ENCODE results near the gene CHSY1.

CHSY1 gene

DNA sequence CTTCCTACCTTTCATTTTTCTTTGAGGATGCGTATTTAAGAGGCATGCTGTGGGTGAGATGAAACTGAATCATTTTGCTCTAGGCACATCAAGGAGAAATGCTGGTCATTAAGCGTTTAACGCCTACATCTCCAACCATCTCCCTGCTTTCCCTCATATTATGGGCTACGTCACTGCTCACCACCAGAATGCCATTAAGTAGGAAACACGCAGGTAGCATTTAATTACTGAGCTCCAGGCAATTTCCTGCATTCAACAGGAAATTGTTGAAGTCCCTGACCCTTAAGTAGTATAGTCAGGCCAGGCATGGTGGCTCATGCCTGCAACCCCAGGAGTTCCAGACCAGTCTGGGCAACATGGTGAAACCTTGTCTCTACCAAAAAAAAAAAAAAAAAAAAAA, 66.1 kb downstream of the CHSY1 start:
- peak in 1 of 2 experiments; percentile 4 for DNase-seq

DNA sequence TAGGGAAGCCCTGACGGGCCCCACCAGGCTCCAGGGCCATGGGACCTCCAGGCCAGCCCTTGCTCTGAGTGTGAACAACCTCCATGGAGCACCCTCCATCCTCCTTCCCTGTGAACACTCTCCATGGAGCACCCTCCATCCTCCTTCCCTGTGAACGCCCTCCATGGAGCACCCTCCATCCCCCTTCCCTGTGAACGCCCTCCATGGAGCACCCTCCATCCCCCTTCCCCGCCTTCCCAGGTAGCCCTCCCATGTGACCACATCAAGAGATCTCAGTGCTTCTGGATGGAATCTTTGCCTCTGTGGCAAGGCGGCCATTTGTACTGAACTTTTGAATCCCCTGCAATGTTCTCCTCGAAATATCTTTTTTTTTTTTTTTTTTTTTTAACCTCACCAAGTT, 66.5 kb downstream of the CHSY1 start:
- no peak for DNase-seq

DNA sequence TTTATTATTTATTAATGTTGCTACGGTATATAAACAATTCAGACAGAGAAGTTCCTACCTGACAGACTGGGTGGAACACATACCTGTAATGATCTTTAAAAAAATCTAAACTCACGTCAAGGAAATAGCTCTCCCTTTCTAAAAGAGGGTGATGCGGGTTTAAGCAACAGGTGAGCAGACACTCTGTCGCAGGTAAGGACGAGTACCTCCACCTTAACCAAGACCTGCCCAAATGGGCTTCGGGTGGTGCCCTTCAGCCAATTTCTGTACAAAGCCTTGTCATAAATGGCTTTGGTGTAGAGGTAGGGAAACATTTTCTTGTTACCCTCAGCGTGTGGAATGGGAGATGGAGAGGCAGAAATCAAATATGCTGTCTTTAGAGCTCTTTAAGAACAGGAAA, 67.0 kb downstream of the CHSY1 start:
- DNase-seq, result no peak

DNA sequence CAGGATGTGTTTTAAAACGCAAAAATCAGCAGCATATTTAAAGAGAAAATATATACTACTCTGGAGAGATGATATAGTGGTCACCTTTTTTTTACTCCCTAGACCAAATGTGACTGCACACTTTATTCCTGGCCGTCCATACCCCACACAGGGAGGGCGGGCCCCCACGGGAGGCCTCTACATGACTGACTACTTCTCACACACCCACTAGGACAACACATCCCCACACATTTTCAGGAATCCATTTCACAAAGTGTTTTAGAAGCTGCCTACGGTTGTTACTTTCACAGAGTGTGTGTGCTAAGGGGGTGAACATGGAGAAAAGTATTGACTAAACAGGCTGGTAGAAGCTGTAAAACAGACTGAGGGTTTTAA, 67.9 kb downstream of the CHSY1 start:
- no peak for DNase-seq

DNA sequence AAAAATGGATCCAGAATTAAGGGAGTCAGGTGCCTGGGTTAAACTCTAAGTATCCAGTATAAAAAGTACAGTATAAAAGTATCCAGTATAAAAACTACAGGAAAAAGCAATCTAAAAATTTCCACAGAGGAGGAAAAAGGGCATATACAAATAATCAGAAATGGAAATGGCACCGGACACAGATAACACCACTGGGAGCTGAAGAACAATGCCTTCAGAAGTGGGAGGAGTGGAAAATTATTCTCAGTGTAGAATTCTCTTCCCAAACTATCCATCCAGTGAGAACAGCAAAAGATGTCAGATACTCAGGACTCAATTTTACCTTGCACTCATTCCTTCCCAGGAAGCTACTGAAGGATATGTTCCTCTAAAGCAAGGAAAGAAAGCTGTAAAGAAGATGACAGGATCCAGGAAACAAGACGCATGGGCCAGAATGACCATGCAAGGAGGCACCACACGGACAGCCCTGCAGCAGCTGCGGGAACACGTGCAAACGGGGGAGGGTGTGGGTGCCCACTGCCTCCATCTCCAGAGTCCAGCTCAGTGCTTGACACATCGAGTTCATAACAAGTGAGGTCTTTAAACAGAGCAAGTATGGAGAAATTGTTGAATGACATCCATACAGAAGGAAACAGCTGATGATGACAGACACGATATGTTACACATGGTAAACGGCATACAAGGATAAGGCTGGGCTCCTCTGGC, 68.5 kb downstream of the CHSY1 start:
- no peak for DNase-seq

DNA sequence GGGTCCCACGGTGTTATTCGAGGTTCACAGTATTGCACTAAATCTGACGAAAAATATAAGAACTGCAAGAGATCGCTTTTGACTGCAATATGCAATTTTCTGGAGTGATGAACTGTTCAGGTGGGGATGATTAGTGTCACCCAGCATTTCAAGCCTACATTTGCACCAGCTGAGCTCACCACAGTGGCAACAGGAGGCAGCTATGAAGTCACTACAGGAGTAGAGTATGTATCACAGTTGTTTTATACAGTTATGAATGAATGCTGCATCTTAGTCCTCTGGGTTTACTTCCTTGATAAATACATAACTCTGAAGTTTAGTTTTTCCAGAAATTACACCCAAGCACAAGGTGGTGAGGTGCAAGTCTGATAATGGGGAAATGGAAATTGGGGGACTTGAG, 69.6 kb downstream of the CHSY1 start:
- DNase-seq, result no peak

DNA sequence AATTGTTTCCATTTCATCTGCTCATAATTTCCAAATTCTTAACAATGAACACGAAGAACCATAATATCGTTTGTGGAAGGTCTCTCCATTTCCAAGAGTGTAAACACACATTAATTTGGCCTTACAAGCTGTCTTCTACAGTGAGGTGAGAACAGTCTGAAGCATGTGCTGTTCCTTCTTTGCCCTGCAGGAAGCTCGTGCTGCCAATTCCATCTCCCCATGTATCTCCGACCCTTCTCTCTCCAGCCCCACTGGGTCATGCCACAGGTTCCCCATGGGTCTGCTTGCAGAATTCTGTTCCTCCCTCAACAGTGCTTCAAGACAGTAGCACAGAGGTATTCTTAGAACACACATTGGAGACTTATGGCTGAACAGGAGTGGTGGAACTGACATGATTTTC, 70.5 kb downstream of the CHSY1 start:
- no peak for DNase-seq

DNA sequence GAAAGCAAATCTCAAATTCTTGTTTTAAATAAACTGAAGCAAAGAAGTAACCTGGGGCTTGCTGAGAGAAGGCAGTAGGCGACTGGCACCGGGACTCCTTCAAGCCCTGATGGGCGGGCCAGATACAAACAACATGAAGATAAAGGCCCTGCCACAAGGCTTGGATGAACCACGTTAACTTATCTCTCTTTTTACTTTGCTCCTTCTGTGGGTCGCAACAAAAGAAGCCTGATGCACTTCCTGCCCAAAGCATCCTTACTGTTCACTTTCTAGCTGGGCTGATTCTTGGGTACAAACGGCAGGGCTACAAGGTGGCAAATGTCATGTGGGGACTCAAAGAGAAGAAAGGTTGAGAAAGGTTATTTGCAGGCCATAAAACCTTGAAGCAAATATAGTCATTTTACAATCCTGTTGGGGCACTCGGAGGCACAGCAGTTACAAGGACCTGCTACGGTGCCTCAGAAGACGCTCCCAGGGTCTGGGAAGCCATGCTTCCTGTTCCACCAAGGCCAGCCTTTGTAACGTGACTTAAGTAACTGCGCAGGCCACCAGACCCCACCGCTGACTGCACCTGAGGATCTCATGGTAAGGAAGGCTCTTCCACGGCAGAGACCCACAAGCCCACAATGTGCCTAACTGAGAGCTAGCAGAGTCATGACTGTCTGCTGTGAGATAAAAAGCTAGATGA, 71.1 kb downstream of the CHSY1 start:
- DNase-seq, result no peak

DNA sequence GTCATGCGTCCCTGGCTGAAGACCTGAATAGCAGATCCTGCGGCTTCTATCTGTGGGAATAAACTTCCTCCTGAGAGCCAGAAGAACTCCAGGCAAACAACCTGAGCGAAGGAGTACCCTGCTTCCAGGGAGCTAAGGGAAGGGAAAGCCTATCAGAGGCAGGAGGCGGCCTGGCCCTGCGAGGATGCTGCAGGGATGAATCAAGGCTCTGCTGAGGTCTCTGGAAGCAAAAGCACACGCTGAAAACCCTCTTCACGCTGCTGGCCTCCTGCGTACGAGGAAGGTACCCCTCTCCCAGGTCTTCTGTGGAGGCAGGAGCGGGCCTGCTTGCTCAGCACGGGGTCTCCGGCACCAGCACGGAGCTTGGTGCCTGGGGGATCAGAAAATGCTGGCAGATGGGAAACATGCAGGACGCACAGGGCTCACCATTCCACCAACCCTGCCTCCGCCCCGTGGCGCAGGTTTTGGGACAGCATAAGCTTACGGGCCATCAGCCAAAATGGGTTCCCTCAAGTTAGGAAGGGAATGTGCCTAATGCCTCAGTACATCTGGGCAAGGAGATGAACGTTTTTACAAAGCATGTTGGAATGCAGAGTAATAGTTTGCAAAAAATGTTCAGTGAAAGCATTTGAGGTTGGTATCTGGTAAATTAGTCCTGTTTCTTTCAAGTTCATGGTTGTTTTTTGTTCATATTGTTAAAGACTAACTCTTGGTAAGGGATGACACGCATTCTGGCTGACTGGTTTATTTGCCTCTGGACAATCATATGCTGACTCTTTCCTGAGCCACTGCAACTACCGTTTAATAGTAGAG, 72.3 kb downstream of the CHSY1 start:
- DNase-seq, result no peak

DNA sequence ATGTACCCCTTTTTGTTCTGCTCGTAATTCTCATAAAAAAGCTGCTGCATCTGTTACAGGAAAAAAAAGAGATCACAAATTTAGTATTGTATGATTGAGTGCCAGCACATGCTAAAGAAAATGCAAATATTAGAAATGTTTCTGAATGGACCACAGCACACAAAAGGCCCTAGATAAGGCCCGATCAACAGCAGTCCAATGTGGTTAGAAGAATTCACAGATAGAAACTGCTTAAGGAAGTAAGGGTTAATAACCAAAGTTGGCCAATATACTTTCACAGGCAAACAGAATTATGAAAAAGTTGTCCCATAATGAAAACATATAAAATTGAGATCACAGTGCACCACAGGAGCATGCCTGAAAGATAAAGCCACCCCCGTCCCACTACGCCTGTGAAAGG, 72.9 kb downstream of the CHSY1 start:
- DNase-seq, result no peak

DNA sequence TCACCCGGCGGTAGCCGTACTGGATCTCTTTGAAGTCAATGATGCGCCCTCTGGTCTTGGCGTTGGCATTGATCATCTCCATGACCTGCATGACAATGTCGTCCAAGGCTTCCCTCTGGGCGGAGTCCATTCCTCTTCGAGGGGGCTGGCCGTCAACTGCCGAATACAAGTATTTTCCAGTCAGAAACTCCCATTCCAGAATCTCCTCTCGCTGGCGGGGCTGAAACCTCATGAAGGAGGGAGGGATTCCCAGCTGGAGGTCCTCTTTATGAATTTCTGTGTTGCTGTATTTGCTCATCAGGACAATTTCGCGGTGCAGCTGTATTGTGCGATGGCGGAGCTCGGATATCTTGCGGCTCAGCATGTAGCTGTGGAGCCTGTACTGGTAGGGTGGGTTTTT, 73.4 kb downstream of the CHSY1 start:
- DNase-seq, result no peak

DNA sequence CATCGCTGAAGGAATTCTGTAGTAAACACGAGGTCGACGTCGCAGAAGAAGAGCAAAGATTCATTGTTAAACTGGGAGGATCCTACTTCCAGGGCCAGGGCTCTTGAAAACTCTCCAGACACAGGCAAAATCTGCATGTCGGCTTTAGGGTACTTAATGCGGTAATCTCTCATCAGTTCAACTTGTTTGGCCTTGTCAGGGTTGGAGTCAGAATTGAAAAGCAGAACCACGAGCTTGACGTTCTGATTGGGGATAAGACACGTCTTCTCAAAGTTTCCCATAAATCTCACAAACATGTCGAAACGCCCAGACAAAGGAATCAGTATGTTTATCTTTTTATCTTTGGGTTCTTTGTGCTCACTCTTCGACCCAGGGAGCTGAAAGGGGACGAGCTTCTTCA, 74.0 kb downstream of the CHSY1 start:
- DNase-seq, result no peak

DNA sequence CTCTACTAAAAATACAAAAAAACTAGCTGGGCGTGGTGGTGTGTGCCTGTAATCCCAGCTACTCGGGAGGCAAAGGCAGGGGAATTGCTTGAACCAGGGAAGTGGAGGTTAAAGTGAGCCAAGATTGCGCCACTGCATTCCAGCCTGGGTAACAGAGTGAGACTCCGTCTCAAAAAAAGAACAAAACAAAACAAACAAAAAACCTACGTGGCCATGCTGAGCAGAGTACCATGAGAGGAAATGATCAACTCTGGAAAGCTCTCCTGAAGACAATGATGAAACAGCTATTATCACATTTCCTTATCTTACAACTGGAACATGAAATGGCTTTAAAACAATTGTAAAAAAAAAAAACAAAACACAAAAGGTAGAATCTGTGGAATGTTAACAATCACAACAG, 75.2 kb downstream of the CHSY1 start:
- DNase-seq, result no peak

DNA sequence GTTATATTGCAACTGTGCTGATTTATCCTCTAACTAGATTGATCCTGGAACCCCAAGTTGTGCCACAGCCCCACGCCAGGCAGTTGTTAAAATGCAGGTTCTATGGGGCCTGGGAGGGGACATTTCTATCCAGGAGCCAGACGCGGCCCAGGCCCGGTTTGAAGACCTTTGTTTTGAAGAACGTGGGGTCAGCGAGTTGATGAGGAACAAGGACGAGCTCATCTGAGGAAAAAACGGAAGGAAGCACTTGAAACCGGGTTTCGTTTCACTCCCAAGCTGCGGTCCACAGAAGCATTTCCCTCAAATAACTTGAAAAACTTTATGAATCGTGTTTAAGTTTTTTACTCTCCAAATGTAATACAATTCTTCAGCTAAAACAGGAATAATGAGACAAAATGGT, 76.4 kb downstream of the CHSY1 start:
- no peak for DNase-seq

DNA sequence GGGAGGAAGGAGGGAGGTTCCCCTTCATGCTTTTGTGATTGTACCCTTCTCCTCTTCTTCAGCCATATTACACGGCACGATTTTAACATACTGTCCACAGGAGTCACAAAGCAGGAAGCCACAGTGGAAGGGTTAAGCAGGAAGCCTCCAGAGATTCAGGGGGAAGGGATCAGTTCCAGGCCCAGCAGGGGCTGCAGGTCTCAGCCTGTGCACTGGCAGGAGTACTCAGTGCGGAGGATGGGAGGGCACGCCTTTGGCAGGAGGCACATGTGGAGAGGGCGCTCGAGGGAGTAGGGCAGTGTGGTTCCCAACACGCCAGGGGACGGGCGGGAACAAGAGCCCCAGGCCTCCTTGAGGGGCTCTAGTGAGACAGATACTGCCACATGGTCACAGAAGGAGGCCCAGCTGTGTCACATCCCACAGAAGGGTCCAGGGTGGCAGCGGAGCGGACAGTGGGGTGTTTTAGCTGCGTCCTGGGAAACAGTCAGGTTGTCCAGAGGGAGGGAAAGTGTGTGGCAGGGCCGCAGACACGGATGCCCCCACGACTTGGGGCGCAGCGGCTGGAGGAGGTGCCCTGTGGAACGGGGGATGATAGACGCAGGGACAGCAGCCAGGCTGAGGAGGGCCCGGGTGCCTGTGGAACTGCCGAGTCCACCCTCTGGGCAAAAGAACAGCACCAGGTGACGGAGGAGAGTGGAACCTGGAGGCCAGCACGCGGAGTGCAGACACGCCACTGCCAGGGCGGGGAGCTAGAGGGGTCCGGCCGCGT, 77.5 kb downstream of the CHSY1 start:
- no peak for DNase-seq

DNA sequence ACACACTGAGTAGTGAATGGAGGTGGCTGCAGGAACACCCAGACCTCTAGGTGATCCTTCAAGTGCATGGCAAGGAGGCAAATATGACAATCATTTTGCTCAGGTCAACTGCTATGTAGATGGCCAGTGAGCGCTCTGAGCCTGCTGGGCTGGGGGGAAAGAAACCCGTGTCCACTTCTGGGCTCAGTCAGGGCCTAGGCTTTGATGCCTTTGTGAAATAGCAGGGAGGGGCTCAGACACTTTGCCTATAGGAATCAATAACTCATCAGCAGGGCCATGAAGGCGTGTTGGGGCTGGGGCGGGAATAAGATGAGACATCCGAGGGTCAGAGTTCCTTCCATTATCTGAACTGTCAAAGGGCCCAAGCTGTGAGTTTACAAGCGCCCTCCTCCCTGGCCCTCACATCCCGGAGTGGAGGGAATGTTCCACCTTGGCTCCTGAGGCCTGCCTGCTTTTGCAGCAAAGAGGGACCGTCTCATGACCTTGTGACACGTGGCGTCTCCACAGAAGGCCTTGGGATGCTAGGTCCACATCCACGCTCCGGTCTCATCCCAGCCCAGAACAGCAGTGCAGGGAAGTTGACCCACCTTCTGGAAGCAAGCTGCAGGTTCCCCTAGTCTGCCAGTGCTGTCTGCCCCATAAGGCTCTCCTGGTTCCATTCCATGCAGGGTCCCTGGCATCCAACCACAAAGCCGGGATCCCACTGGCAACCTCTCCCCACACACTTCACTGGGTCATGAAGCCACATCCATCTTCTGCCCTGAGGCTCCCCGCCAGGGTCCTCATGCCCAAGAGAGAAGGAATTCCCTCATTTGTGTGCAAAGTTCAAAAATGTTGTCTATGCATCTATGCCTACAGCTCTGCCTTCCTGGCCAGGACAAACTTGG, 78.4 kb downstream of the CHSY1 start:
- no peak for DNase-seq

DNA sequence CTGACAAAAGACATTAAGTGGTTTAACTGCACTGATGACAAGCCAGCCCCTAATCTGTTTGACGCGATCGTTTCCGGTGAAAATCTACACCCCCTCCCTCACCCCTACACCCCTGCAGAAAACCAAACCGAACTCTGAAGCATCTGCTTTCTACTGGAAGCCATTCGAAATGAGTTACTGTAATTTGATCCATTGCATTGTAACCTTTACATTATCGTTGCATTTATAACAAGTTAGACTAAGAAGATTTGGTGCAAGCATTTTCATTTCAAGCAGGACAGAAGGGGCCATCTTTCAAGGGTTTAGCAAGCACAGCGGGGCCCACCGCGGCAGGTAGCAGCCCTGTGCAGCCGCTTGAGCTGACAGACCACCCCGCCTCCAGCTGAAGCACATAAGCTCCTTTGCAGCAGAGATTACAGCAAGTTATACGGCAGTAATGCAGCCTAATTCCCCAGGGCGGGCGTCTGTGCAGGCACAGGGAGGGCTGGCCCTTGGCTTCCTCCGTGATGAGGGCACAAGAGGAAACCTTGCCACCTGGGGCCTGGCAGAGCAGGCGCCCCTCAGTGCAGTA, 79.3 kb downstream of the CHSY1 start:
- DNase-seq, result no peak

DNA sequence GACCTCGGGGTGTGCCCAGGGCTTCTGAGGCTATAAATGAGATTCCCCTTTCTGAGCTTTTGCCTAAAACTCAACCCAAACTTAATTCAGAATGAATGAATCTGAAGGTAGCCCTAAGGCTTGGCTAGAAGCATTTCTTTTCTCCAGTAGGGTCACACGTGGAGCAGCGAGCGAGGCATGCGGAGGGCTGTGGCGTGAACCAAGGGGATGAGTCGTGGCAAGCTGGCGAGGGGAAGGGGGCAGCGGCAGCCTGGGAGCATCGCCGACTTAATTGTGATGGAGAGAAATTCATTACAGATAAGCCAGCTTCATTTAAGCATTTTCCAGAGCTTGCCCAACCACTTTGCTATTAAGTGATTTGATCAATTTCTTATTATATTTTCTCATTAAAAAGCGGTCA, 79.9 kb downstream of the CHSY1 start:
- DNase-seq, result no peak

DNA sequence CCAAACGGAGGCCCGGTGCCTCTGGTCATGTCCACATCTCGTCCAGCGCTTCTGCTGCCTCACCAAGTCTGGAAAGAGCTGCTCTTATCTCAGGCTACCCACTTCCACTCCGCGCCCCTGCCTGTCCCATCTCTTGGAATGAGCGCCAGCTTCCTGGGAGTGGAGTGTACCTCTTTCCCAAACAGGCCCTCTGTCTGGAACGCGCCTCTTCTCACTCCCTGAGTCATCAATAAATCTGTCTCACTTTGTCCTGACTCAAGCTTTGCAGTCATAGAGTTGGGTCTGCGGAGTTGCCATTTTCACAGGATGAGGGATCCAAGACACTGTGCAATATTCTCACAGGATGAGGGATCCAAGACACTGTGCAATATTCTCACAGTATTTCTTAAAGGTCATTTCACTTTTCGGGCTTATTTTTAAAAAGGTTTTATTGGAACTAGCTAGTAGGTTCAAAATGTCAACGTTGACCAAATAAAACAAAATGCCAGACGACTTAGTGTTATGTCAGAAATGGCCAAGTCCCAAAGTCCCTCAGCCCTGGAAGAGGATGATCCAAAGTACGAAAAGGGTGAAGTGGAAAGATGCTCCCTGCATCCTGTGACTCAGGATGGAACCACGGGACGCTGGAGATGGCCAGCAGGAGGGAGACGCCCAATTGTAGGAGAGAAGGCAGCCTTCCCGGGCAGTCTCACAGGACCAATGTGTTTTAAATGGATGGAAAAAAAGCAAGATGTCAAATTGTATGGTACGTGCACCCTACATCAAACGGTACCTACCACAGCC, 81.1 kb downstream of the CHSY1 start:
- no peak for DNase-seq

DNA sequence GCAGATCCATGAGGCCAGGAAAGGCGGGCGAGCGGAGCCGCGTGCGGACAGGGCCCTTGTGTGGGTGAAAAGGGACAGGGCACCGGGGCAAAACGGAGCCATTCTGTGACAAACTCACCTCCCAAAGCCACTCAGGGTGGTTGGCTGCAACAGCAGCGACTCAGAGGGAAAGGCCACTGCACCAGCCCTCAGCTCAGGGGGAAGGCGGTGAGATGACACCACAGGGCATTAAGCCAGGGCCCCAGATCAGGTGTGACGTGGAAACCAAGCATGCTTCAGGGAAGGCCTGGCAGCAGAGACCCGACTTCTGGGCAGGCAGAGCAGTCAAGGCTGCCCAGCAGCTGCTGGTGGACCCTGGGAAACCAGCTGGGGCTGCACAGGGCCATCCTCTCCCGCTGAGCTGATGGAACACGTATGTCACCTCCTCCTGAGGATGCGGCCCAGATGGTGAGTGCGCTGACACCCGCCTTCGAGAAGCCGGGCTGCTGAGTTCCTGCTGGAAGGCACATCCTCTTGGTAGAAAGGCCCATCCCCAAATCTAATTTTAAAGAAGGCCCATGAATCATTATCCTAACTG, 82.3 kb downstream of the CHSY1 start:
- DNase-seq, result no peak

Data from NCI-H2081 (cell line).